WTC11 (cell line): ENCODE results near the gene CAV3.

Experiments used
- CREB1 ChIP-seq: sonication (generic); formaldehyde crosslinking; IDR thresholded peaks from 2 replicates; pipeline ENCODE4 v1.8.0; 2023; ENCODE audit warnings: mild to moderate bottlenecking, missing genetic modification reagents
- ELF4 ChIP-seq: sonication (generic); formaldehyde crosslinking; IDR thresholded peaks from 2 replicates; pipeline ENCODE4 v1.8.1; 2022; ENCODE audit warnings: low read depth, mild to moderate bottlenecking, moderate library complexity, missing genetic modification reagents
- NFATC4 ChIP-seq: fragments of 250-450 bp; sonication (Bioruptor Pico); IDR thresholded peaks from 2 replicates; pipeline ENCODE4 v1.9.0; 2021; ENCODE audit warnings: mild to moderate bottlenecking
- NFYB ChIP-seq: sonication (generic); formaldehyde crosslinking; conservative IDR thresholded peaks from 2 replicates; pipeline ENCODE4 v1.8.0; 2022; ENCODE audit warnings: low read depth, missing genetic modification reagents
- NR3C1 ChIP-seq: sonication (generic); formaldehyde crosslinking; conservative IDR thresholded peaks from 2 replicates; pipeline ENCODE4 v1.8.1; 2023; ENCODE audit warnings: low read depth, mild to moderate bottlenecking, missing genetic modification reagents
- TEAD4 ChIP-seq: sonication (generic); formaldehyde crosslinking; IDR thresholded peaks from 2 replicates; pipeline ENCODE4 v1.8.0; 2022; ENCODE audit warnings: mild to moderate bottlenecking, missing genetic modification reagents
- TP53 ChIP-seq: sonication (generic); formaldehyde crosslinking; IDR thresholded peaks from 2 replicates; pipeline ENCODE4 v1.8.1; 2023; ENCODE audit warnings: mild to moderate bottlenecking, missing genetic modification reagents
- TF ChIP-seq, protein P1 (sequence below): fragments of 200-600 bp; IDR thresholded peaks from 2 replicates; pipeline ENCODE4 v1.8.0; 2022; ENCODE audit warnings: antibody characterized with exemption
- TF ChIP-seq, protein P2 (sequence below): sonication (generic); formaldehyde crosslinking; IDR thresholded peaks from 2 replicates; pipeline ENCODE4 v1.8.1; 2023; ENCODE audit warnings: mild to moderate bottlenecking, missing genetic modification reagents
- TF ChIP-seq, protein P3 (sequence below): fragments of 250-450 bp; sonication (Bioruptor Pico); conservative IDR thresholded peaks from 2 replicates; pipeline ENCODE4 v1.9.0; 2021; ENCODE audit warnings: mild to moderate bottlenecking
- TF ChIP-seq, protein P4 (sequence below): sonication (generic); formaldehyde crosslinking; IDR thresholded peaks from 2 replicates; pipeline ENCODE4 v1.8.1; 2022; ENCODE audit warnings: low read depth, mild to moderate bottlenecking, moderate library complexity, missing genetic modification reagents, borderline replicate concordance
- TF ChIP-seq, protein P5 (sequence below): sonication (generic); formaldehyde crosslinking; IDR thresholded peaks from 2 replicates; pipeline ENCODE4 v1.8.0; 2023; ENCODE audit warnings: missing genetic modification reagents
- TF ChIP-seq, protein P6 (sequence below): sonication (generic); formaldehyde crosslinking; IDR thresholded peaks from 2 replicates; pipeline ENCODE4 v1.8.1; 2023; ENCODE audit warnings: mild to moderate bottlenecking, missing genetic modification reagents, moderate library complexity

DNA sequence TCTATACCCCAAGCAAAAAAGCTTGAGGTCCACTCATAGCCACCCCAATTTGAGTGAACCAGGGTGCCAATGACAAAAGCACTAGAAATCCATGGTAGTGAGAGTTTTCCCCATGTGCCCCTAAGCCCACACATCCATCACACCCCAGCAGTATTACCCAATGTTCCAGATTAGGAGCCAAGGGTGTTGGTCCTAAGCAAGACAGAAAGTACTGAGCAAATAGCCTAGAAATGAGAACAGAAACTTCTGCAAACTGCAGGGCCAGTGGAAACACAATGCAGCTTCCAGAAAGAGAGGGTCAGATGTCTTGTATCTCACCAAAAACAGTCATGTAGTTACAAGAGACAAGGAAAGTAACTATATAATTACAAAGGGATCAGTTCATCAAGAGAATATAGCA is 46.7 kb downstream of the CAV3 start:
- TF ChIP-seq, protein P1, sequence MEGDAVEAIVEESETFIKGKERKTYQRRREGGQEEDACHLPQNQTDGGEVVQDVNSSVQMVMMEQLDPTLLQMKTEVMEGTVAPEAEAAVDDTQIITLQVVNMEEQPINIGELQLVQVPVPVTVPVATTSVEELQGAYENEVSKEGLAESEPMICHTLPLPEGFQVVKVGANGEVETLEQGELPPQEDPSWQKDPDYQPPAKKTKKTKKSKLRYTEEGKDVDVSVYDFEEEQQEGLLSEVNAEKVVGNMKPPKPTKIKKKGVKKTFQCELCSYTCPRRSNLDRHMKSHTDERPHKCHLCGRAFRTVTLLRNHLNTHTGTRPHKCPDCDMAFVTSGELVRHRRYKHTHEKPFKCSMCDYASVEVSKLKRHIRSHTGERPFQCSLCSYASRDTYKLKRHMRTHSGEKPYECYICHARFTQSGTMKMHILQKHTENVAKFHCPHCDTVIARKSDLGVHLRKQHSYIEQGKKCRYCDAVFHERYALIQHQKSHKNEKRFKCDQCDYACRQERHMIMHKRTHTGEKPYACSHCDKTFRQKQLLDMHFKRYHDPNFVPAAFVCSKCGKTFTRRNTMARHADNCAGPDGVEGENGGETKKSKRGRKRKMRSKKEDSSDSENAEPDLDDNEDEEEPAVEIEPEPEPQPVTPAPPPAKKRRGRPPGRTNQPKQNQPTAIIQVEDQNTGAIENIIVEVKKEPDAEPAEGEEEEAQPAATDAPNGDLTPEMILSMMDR = no peak
- no peak for TF ChIP-seq NFYB (CRISPR knock-in tag)
- no peak for TF ChIP-seq TEAD4 (CRISPR knock-in tag)
- no peak for TF ChIP-seq TP53 (CRISPR knock-in tag)
- no peak for TF ChIP-seq NR3C1 (CRISPR knock-in tag)
- TF ChIP-seq, protein P2, sequence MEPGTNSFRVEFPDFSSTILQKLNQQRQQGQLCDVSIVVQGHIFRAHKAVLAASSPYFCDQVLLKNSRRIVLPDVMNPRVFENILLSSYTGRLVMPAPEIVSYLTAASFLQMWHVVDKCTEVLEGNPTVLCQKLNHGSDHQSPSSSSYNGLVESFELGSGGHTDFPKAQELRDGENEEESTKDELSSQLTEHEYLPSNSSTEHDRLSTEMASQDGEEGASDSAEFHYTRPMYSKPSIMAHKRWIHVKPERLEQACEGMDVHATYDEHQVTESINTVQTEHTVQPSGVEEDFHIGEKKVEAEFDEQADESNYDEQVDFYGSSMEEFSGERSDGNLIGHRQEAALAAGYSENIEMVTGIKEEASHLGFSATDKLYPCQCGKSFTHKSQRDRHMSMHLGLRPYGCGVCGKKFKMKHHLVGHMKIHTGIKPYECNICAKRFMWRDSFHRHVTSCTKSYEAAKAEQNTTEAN = no peak
- TF ChIP-seq, protein P3, sequence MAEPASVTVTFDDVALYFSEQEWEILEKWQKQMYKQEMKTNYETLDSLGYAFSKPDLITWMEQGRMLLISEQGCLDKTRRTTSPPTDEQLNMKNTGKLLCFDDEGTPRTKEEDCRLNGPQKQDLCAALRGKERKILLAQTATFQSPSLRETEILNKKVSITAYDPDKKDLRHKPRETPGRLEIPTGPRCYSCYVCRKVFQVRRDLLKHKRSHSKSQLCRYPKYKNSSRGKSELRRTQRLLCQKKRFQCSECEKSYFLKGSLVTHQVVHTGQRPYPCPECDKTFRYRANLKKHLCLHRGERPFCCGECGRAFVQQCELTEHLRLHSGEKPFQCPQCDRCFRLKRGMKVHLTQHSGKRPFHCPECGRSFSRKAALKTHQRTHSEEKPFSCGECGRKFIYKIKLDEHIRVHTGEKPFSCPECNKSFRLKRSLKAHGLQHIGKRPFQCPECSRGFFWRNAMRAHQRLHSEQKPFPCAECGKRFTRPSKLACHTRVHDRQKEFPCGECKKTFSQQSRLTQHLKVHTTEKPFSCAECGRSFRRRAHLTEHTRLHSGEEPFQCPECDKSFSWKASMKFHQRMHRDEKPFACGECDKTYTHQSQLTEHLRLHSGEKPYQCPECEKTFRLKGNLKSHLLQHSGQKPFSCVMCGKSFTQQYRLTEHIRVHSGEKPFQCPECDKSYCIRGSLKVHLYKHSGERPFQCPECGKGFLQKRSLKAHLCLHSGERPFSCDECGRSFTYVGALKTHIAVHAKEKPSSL = no peak
- TF ChIP-seq, protein P4, sequence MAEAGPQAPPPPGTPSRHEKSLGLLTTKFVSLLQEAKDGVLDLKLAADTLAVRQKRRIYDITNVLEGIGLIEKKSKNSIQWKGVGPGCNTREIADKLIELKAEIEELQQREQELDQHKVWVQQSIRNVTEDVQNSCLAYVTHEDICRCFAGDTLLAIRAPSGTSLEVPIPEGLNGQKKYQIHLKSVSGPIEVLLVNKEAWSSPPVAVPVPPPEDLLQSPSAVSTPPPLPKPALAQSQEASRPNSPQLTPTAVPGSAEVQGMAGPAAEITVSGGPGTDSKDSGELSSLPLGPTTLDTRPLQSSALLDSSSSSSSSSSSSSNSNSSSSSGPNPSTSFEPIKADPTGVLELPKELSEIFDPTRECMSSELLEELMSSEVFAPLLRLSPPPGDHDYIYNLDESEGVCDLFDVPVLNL (CRISPR knock-in tag) = no peak
- TF ChIP-seq ELF4 (CRISPR knock-in tag) = no peak
- TF ChIP-seq NFATC4 (CRISPR knock-in tag) = no peak
- no peak for TF ChIP-seq CREB1 (CRISPR knock-in tag)
- TF ChIP-seq, protein P5, sequence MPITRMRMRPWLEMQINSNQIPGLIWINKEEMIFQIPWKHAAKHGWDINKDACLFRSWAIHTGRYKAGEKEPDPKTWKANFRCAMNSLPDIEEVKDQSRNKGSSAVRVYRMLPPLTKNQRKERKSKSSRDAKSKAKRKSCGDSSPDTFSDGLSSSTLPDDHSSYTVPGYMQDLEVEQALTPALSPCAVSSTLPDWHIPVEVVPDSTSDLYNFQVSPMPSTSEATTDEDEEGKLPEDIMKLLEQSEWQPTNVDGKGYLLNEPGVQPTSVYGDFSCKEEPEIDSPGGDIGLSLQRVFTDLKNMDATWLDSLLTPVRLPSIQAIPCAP = no peak
- TF ChIP-seq, protein P6, sequence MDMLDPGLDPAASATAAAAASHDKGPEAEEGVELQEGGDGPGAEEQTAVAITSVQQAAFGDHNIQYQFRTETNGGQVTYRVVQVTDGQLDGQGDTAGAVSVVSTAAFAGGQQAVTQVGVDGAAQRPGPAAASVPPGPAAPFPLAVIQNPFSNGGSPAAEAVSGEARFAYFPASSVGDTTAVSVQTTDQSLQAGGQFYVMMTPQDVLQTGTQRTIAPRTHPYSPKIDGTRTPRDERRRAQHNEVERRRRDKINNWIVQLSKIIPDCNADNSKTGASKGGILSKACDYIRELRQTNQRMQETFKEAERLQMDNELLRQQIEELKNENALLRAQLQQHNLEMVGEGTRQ (CRISPR knock-in tag) = no peak
